Activated CD4-positive, alpha-beta T cell treated with anti-CD3 and anti-CD28 coated beads, Interleukin-2, Interleukin-6, amounts not matched to agents 100 ng/mL and 50 ng/mL, durations not matched to agents 16 hours and 8 hours (primary cell): ENCODE data around the gene GORASP1.

Experiments used
- DNase-seq: peaks from one replicate; pipeline ENCODE4 v3.0.0-alpha.2; 2020

GORASP1 gene

DNA sequence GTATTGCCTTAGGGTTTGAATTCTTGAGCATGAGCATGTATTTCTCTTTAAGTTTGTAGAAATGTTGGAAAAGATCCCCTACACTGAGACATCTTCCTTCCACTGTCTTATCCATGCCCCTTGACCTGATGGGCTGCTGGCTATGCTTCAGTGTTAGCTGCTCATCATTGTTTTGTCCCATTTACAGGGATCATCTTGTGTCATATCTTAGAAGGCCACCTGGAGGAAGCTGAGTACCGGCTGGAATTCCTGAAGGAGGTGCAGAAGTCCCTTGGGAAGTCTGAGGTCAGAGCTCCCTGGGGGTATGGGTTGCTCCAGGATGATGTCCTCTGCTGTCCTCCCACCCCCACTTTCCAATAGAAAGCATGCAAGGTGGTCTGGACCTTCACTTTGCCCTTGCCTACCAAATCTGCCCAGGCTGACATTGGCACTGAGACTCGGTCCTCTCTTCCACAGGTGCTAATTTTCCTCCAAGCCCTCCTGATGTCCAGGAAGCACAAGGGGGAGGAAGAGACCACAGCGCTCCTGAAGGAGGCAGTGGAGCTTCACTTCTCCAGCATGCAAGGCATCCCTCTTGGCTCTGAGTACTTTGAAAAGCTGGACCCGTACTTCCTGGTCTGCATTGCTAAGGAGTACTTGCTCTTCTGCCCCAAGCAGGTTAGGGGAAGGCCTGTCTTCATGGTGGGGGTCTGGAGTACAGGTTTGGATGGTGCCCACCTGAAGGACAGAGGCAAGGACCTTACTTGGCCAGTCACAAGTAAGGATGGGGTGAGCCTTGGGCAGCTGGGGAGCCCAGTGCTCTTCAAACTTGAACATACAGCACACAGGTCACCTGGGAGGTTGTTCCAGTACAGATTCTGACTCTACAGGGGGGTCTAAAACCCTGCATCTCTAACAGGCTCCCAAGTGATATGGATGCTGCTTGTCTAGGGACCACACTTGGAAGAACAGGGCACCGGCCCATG, 17.7 kb upstream of the GORASP1 start:
- no peak for DNase-seq

DNA sequence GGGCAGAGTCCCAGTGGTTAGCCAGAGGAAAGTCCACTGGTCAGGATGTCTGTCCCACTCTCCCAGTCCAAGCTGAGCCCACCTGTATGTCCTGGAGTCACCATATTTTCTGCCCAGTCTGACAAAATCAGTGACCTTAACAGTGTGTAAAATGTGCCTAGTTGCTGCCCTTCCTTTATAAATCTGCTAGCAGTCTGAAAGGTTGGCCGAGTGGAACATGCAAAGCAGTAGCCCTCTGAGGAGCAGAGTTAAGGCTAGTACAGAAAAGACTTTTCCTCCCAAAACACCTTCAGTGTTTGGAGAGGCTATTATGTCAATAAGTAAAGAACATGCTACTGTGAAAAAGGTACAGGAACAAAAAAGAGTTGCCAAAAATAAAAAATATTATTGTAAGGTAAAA, 15.4 kb upstream of the GORASP1 start:
- DNase-seq: no peak

DNA sequence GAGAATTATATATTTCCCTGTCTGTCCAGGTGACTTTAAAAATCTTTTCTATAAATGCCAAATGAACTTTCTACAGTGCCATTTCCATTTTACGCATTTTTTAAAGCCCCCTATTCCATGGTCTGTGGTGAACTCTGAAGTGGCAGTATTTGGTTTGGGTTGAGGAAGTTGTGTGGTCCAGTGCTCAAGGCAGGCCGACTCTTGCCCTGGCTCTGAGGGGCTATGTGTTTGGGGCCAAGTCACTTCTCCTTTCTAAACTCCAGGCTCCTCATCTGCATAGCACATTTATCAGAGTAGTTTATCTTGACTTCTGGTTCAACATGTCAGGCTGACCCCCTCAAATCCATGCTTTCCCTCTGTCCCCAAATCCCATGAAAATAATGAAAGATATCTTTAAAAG, 14.2 kb upstream of the GORASP1 start:
- DNase-seq: no peak

DNA sequence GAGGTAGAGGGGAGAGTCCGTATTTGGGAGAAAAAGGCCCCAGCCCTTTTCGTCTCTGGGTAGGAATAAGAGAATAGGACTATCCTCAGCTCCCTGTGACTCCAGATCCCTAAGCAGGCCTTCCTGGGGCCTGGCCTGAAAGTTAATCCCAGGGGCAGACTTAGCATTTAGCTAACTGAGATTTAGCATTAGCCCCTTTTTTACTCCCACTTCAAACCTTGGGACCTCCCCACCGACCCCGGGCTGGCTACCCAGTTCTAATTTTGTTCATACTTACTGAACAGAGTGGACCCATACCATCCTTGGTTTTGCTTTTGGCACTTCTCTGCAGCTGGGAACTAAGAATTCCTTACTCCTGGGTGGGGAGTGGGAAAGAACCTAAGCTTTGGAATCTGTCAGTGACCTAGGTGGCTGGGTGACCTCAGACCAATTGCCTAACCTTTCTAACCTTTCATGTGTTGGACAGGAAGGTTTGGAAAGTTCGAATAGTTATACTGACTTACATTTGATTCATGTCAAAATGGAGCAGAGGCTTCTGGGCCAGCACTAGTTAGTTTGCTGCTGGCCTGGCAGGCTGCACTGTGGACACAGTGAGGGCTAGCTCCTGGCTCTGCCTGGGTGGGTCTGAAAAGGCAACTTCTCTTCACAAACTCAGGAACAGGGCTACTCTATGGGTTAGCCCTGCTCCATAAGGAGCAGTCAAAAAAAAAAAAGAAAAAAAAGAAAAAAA, 11.7 kb upstream of the GORASP1 start:
- no peak for DNase-seq

DNA sequence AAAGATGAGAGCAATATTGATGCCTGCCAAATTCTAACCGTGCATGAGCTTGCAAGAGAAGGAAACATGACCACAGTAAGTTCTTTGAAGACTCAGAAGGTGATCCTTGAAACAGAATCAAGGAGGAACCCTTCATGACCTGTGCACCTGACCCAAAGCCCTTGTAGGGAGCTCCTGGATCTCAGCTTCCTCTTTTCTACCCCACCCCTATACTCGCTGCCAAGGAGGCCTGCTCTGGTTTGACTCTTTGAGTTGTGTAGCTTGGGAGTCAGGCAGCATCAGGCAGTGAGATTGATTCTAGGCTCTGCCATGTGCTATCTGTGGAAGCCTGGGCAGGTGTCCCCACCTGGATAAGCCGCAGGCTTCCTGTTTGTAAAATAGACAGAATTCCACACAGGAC, 10.7 kb upstream of the GORASP1 start:
- DNase-seq: no peak

DNA sequence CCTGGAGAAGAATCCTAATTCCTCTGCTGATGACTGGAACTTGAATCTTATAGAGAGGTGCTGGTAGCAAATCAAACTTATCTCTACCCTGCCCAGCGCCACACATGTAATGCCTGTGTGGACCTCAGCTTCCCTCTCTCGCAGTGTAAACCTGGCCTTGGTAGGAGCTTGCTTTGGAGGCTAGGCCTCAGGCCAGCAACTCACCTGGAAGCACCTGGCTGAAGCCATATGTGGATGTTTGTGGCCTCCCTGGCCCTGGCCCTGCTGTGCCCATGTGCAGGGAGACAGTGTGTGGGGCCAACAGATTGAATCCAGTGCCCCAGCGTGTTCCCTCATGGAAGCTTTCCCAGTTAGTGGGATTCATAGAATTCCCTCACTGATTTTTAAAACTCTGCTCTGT, 8.4 kb upstream of the GORASP1 start:
- DNase-seq: no peak

DNA sequence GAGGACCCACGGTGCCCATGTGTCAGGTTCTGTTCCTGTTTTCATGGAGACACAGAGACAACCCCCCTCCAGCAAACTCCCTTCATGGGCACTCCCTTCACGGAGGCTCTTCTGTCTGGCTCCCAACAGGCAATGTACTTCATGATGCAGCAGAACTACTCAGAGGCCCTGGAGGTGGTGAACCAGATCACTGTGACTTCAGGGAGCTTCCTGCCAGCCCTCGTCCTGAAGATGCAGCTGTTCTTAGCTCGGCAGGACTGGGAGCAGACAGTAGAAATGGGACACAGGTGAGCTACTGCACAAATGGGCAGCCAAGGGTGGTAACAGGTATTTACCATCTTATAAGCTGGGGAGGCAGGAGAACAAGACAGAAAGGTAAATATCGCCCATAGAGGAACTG, 7.0 kb upstream of the GORASP1 start:
- no peak for DNase-seq

DNA sequence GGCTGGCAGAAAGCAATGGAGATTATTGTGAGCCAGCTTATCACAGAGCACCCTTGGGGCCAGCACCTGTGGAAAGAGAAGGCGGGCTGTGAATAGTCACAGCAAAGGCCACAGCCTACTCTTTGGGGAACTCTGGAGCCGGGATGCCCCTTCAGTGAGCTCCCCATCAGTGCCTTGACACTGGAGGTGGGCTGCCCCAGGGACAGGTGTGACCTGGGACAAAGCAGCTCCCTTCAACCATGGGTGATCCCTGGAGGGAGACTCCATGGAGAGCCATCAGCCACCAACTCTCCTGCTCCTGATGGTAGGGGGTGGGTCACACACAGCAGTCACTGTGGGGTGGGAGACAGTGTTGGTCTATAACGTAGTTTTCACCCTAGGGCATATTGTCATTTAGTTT, 5.9 kb upstream of the GORASP1 start:
- DNase-seq: no peak

DNA sequence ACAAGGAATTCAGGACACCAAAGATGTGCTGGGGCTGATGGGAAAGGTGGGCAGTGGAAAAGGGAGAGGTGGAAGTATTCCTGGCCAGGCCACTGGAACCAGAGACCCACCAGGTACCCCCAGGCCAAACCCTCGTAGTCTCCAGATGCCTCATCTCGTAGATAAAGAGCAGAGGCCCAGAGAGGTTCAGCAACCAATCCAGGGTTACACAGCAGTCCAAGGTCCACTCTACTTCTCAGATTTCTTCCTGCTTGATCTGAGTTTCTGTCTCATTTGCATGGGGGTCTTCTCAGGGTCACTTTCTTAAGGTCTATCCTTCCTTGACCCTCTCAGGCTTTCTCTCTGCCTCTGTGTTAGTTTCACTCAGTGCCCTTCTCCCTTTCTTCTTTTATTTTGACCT, 5.1 kb upstream of the GORASP1 start:
- no peak for DNase-seq

DNA sequence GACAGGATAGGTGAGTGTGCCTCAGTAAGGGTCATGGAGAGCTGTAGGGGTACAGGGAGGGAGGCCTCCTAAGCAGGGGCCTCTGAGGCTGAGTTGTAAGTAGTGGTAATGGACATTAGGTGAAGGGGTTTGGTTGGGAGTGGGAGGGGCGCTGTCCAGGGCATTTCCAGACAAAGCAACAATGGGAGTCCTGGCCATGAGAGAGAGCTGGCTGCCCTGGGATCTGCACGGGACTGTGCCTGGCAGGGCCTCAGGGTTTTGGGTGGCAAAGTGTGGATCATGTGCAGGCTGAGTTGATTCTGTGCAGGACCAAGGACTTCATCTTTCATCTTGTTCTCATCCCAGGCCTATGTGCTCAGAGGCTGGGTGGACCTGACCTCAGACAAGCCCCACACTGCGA, 4.7 kb upstream of the GORASP1 start:
- DNase-seq: no peak

DNA sequence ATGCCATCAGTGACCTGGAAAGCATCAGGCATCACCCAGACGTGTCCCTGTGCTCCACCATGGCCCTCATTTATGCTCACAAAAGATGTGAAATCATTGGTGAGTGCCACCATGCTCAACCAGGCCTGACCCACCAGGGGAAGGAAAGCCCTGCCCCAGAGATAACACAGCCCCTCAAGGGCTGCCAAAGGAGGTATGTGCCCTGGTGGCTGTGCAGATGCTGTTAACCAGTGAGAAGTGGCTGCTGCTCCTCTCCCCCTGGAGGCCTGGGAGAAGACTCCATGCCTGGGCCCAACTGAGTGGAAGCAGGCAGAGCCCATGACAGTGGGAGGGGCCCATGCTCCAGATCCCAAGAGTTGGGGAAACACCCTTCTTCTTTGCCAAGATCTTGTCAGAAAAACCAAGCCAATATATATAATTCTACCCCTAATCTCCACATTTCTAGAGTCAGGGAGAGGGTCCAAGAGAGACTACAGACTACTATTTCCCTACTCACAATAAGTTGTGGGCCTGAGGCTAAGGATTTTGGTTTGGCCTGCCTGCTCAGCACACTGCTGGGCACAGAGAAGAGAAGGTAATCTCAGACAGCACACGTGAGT, 2.7 kb upstream of the GORASP1 start:
- no peak for DNase-seq

DNA sequence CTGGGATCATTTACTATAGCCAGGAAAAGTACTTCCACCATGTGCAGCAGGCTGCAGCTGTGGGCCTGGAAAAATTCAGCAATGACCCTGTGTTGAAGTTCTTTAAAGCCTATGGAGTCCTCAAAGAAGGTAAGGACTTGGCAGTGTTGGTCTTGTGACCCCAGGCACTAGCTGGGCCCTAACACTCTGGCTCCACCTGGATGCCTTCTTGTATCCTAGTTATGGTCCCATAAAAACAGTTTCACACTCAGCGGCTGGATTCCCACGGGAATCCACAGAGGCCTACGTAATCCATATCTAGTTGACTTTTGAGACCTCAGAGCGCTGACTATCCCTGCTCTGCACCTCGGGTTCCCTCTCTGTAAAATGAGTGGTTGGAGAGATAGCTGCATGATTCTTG, 1.7 kb upstream of the GORASP1 start:
- no peak for DNase-seq

DNA sequence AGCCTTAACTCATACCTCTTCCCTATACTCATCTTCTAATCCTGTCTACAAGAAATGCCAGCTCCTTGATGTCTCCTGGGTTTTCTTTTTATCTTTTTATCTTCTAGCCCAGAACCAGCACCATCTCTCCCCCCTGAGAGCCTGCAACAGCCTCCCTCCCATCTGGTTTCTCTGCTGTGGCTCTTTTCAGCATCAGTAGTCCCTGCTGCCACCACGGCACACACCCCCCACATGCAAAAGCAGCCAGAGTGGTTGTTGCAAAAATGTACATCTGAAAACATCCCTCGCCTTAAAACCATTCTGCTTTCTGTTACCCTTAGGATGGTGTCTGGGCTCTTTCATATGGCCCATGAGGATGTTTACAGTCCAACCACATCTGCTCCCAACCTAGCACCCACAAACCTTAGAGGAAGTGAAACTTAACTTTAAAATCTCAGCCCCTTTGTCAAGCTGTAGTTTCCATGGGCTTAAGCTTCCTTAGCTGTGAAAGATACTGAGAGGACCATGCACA, 828 bp upstream of the GORASP1 start:
- DNase-seq: peak; percentile 50

DNA sequence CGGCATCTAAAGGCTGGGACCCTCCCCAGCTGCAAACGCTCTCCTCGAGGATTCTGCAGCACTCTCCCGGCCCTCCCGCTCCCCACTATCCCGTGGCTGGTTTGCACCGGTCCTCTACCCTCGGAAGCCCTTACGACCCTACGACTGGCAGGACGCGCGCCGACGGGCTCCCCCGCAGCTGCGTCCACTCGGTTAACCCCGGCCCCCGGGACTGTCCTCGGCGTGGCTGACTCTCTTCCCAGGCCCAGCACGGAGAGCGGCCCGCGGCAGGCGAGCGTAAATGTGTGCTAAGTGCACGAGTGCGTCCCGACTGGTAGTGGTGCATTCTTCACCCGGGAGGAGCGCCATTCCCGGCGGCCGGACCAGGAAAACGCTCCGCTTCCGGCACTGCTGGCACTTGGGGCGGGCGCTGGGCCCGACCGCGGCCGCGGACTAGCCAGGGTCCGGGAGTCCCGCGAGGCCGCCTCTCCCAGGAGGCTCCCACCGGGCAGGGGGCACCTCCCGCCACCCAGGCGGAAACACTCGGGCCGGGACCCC, 508 bp downstream of the GORASP1 start:
- no peak for DNase-seq

DNA sequence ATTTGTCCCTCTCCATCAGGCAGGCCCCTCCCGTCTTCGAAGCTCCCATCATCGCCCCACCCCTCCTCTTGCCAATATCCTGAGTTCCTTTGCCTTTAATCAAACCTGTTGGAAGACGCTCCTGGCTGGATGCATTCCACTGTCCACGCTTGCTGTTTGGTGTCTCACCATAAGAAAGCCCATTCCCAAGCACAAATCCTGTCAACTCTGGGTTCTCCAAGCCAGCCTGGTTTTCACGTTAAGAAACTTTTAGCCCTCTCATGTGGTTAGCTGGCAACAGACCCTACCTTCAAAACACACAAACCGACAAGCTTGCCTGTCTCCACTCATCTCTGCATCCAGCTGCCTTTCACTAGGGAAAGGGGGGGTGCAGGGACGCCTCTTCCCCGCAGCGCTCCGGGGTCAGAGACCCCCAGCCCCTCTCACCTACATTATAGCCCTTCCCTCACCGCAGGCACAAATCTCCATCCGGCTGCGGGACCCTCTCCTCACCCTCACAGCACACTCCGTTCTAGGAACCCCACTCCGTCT, 1.1 kb downstream of the GORASP1 start:
- no peak for DNase-seq

DNA sequence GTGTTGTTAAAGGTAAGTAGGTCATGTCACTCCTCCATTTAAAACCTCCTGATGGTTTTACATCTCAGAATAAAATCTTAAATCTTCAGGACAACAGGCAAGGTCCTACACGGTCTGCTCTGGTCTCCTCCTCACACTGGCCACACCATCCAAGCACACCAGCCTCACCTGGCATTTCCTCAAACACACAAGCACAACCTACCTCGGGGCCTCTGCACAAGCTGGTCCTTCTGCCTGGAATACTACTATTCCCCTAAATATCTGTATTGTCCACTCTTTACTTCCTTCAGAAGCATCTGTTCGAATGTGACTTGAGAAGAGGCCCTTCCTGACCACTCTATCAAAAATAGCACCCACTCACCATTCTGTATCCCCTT, 1.8 kb downstream of the GORASP1 start:
- DNase-seq: no peak

DNA sequence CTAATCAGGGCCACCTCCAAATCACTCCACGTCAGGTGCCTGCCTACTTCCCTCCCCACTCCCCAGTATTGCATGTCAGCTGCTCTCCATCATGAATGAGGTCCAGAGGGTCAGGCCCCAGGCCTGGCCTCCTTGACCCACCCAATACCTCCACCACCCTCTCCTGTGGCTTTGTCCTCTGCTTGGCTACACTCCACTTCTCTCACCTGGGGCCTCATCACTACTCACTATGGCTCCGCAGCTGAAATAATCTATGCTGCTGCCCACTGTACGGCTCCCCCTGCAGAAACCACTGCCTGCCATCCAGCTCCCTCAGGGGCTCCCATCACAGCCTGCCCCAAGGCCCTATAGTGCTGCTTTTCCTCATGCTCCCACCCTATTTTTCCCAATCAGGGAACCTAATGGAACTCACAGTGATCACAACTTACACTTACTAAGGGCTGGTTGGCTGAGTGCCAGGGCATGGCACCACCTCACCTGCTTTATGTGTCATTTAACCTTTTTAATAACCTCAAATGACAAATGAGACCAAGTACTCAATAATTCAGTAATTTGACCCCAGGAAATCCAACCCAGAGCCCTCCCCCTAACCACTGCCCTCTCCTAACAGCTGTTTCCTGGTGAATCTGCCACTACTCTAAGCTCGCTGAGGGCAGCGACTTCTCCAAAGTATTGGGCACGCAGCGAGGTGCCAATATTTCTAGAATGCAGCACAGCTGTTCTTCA, 2.3 kb downstream of the GORASP1 start:
- DNase-seq: no peak

DNA sequence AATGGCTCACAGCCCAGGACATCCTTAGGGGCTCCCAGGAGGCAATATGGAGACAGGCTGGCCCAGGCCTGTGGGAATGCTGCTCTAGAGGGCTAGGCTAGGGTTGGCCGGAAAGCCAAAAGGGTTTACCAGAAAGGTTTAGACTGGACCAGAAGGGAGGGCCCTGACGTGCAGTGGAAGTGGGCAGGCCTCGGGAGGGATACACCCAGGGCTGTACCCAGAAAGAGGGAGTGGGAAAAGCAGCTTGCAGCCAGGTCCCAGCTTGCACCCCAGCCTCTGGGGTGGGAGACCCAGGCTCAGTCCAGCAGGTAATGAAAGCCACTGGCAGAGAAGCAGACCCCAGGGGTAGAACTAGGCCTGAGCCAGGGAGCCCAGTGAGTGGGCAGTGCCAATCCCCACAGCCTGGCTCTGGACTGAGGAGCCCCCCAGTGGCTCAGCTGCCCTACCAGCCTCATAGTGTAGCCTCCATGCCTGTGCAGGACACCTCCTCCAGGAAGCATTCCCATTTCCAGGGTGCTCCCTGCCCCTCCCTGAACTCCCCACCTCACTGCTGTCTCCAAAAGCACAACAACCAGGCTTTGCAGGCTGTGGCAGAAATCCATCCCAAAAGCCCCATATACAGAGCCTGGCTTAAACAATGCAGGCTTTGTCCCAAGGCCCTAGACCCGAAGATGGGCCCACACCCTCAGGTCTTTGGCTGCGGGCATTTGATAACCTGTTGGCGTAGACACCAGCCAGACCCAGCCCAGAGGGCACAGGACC, 3.5 kb downstream of the GORASP1 start:
- DNase-seq: no peak

DNA sequence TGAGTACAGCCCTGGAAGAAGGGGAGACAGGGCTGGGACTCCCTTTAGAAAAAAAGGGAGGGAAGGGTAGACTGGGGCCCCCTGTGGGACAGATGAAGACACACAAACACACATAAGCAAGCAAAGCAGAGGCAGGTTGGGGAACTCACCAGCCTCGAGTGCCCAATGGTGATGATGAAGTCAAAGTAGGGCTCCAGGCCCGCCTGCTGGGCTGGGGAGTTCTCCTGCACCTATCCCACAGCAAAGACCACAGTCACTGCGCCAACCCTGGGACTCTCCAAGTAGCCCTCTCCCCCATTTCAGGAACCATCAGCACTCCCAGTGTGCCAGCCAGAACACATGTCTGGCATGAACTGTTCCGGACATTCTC, 4.1 kb downstream of the GORASP1 start:
- DNase-seq: no peak

DNA sequence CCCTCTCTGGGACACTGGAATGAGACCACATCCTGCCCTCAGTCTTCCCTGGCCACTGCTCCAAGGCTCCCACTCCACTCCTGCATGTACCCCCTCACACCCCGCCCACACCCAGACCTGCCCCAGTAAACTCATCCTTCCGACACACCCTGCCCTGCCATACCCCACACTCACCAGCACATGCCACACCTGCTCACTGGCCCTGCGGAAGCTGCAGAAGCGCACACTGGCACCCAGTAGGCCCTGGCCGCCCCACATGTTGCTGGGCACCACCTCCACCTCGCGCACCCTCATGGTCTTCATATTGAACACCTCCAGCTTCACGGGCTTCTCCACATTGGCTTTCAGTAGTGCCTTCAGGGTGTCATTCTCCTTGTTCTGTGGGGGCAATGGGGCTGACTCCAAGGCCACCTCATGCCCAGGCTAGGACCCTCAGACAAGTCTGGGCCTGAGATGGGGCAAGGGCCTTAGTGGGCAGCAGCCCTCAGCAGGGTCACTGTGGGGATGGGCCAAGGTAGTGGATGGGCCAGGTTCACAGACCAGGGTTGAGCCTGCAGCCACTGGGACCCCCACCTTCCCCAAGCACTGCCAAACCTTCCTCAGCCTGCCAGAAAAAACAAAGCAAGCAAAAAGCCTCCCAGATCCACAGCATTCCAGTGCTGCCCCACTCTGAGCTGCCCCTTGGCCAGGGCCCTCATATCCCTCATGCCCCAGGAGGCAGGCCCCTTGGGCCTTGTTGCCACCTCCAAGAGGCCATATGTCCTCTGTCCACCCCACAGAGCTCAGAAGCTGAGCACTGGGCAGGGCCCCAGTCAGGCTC, 4.7 kb downstream of the GORASP1 start:
- no peak for DNase-seq
